Activated B cell treated with CpG ODN at 0.5 μM for 24 hours (primary cell): Measurements from ENCODE around the gene PRDX2. TPM values are rescaled to one million over a fixed set of nuclear protein-coding genes. Genes with fewer than 3 reads are reported as not detected.
A peak's percentile ranks its signal among the peaks of the same experiment; 100 is the strongest.

ENCODE experiments used
- ATAC-seq: fragments of 200-7000 bp; cut with Tn5 transposase; one replicate; pipeline ENCODE4 v1.10.0; 2021; ENCODE audit warnings: low read depth, mild to moderate bottlenecking, moderate library complexity
- CTCF ChIA-PET: fragments of 350-600 bp; sonication (Branson Sonifier 250); formaldehyde crosslinking; loops from one replicate; lab custom pipeline; 2021; ENCODE audit warnings: antibody characterized with exemption; lab: Charles Lee
- POLR2A ChIA-PET: fragments of 350-600 bp; sonication (Branson Sonifier 250); formaldehyde crosslinking; loops from one replicate; lab custom pipeline; 2021; ENCODE audit warnings: antibody characterized with exemption; lab: Charles Lee
- DNase-seq: peaks from one replicate; pipeline ENCODE4 v3.0.0; 2022
- H3K27ac Mint-ChIP-seq: one replicate; pipeline ENCODE4 v1.8.0; 2020; ENCODE audit warnings: mixed read lengths
- H3K27me3 Mint-ChIP-seq: one replicate; pipeline ENCODE4 v1.8.0; 2021; ENCODE audit warnings: mixed read lengths
- H3K36me3 Mint-ChIP-seq: one replicate; pipeline ENCODE4 v1.8.0; 2021; ENCODE audit warnings: low read depth, mixed read lengths
- H3K4me1 Mint-ChIP-seq: one replicate; pipeline ENCODE4 v1.8.0; 2021; ENCODE audit warnings: mixed read lengths
- H3K4me3 Mint-ChIP-seq: one replicate; pipeline ENCODE4 v1.8.0; 2020; ENCODE audit warnings: mild to moderate bottlenecking, mixed read lengths
- H3K9me3 Mint-ChIP-seq: one replicate; pipeline ENCODE4 v1.8.0; 2020; ENCODE audit warnings: mixed read lengths
- intact Hi-C: fragments of 100-400 bp; cut with micrococcal nuclease; formaldehyde crosslinking; loops from one replicate; pipeline ENCODE4 v1.15.1; 2024
- total RNA-seq: library from RNA; stranded (reverse); gene quantifications from 2 replicates; pipeline ENCODE4 v1.2.3, GENCODE V29; 2022
- TF ChIP-seq, protein P1 (sequence below): fragments of 200-600 bp; IDR thresholded peaks from one replicate; pipeline ENCODE4 v1.8.0; 2022; ENCODE audit warnings: antibody characterized with exemption, mild to moderate bottlenecking

Gene PRDX2
- total RNA-seq, 1 donor from 2014 or later, result 53.1 TPM

GRCh38 chr19:12843328-12843727 is 41.7 kb upstream of the PRDX2 start:
- no peaks in the 10 kb centered on the region for H3K36me3 Mint-ChIP-seq
- CTCF ChIA-PET, result interaction anchor here (7.5 kb wide), 1 partner anchor 80 kb away, joined by 149 read pairs; no protein-coding TSS in a partner anchor
- intact Hi-C loops, result no loop called here
- ATAC-seq, result no peak
- TF ChIP-seq, protein P1, sequence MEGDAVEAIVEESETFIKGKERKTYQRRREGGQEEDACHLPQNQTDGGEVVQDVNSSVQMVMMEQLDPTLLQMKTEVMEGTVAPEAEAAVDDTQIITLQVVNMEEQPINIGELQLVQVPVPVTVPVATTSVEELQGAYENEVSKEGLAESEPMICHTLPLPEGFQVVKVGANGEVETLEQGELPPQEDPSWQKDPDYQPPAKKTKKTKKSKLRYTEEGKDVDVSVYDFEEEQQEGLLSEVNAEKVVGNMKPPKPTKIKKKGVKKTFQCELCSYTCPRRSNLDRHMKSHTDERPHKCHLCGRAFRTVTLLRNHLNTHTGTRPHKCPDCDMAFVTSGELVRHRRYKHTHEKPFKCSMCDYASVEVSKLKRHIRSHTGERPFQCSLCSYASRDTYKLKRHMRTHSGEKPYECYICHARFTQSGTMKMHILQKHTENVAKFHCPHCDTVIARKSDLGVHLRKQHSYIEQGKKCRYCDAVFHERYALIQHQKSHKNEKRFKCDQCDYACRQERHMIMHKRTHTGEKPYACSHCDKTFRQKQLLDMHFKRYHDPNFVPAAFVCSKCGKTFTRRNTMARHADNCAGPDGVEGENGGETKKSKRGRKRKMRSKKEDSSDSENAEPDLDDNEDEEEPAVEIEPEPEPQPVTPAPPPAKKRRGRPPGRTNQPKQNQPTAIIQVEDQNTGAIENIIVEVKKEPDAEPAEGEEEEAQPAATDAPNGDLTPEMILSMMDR, result no peak
- peaks cover 49% of the 10 kb centered on the region for H3K27me3 Mint-ChIP-seq
- no peak for DNase-seq
- H3K4me3 Mint-ChIP-seq, result no peak overlapping the region
- H3K9me3 Mint-ChIP-seq, result no peaks in the 10 kb centered on the region
- H3K27ac Mint-ChIP-seq, result no peak overlapping the region
- POLR2A ChIA-PET, result no interaction called here
- peaks cover 38% of the 10 kb centered on the region for H3K4me1 Mint-ChIP-seq

- intact Hi-C loops, result no loop called here
- CTCF ChIA-PET, result no interaction called here
- TF ChIP-seq, protein P1, result no peak
- Mint-ChIP-seq H3K36me3 (no peaks in the 10 kb centered on the region), H3K27ac (no peak overlapping the region), H3K9me3 (no peaks in the 10 kb centered on the region), H3K27me3 (peaks cover 55% of the 10 kb centered on the region), H3K4me3 (no peak overlapping the region), H3K4me1 (peaks cover 37% of the 10 kb centered on the region)
- DNase-seq, result no peak
- POLR2A ChIA-PET, result no interaction called here
- no peak for ATAC-seq
These were observed 40.9 kb upstream of the PRDX2 start for GRCh38 chr19:12842511-12842910.

DNA sequence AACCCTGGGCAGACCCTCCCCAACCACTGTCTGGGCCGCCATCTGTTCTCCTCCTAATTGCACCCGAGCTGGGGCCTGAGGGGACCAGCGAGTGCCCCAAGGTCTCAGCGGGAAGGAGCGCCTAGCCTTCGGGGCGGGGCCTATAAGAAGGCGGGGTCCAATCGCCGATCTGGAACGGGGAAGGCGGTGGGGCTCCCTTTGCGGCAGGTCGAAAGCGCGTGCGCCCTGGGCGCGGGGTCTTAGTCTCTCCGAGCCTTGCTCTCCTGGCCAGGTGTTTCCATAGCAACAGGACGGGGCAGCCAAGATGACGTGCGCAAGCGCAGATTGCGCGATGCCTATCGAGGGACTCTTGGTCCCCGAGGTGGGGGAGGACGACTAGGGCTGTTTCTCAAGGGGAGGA is 39.5 kb upstream of the PRDX2 start:
- no peaks in the 10 kb centered on the region for H3K36me3 Mint-ChIP-seq
- no peak for ATAC-seq
- TF ChIP-seq, protein P1, result no peak
- H3K27me3 Mint-ChIP-seq, result peaks cover 63% of the 10 kb centered on the region
- CTCF ChIA-PET, result no interaction called here
- intact Hi-C loops, result no loop called here
- no peak overlapping the region for H3K27ac Mint-ChIP-seq
- H3K4me3 Mint-ChIP-seq, result peak overlapping the region; percentile 17
- no peaks in the 10 kb centered on the region for H3K9me3 Mint-ChIP-seq
- H3K4me1 Mint-ChIP-seq, result peaks cover 36% of the 10 kb centered on the region
- no peak for DNase-seq
- POLR2A ChIA-PET, result no interaction called here

GRCh38 chr19:12840091-12841079 is 38.8 kb upstream of the PRDX2 start:
- H3K27ac Mint-ChIP-seq, result no peak overlapping the region
- ChIA-PET POLR2A (no interaction called here), CTCF (no interaction called here)
- intact Hi-C loops, result no loop called here
- TF ChIP-seq, protein P1, result no peak
- peaks cover 63% of the 10 kb centered on the region for H3K27me3 Mint-ChIP-seq
- H3K4me3 Mint-ChIP-seq, result no peak overlapping the region
- H3K9me3 Mint-ChIP-seq, result no peaks in the 10 kb centered on the region
- peaks cover 36% of the 10 kb centered on the region for H3K4me1 Mint-ChIP-seq
- DNase-seq (no peak), ATAC-seq (peak; percentile 40)
- H3K36me3 Mint-ChIP-seq, result no peaks in the 10 kb centered on the region
